KOPT-K1 (cell line): ENCODE measurements around the gene AADAT.

Experiments
- H3K27ac ChIP-seq: fragments of 200-600 bp; sonication (generic); 2 replicates; pipeline ENCODE4 v1.5.1; 2016; ENCODE audit warnings: antibody characterized with exemption, mild to moderate bottlenecking, low read depth, low read length; ENCODE audit not compliant: poor library complexity, severe bottlenecking
- H3K36me3 ChIP-seq: fragments of 200-600 bp; sonication (generic); 2 replicates; pipeline ENCODE4 v1.5.1; 2017; ENCODE audit warnings: antibody characterized with exemption, mild to moderate bottlenecking, low read length, moderate library complexity; ENCODE audit not compliant: insufficient read depth
- H3K9me3 ChIP-seq: fragments of 200-600 bp; sonication (generic); 2 replicates; pipeline ENCODE4 v1.5.1; 2017; ENCODE audit warnings: antibody characterized with exemption, low read length, mild to moderate bottlenecking; ENCODE audit not compliant: insufficient read depth, poor library complexity, severe bottlenecking

Gene AADAT

GRCh38 chr4:170027181-170027829, 62.5 kb downstream of the AADAT start:
- H3K9me3 ChIP-seq: peaks cover 9% of the 10 kb centered on the region
- H3K36me3 ChIP-seq: no peaks in the 10 kb centered on the region
- no peak overlapping the region for H3K27ac ChIP-seq

GRCh38 chr4:170026253-170027021, 63.3 kb downstream of the AADAT start, which contains the start of gene MFAP3L:
TSS of gene MFAP3L (minus strand) at chr4:170026395. CDS start at chr4:170005877, 20,518 bp downstream.
- peaks cover 9% of the 10 kb centered on the region for H3K9me3 ChIP-seq
- H3K27ac ChIP-seq: no peak within 1 kb of the TSS
- H3K36me3 ChIP-seq: no peaks in the 10 kb centered on the region

- Histone ChIP-seq H3K27ac (no peak overlapping the region), H3K36me3 (no peaks in the 10 kb centered on the region)
Measured at GRCh38 chr4:170025523-170026252, 64.1 kb downstream of the AADAT start.

GRCh38 chr4:170022211-170022610, 67.5 kb downstream of the AADAT start:
- Histone ChIP-seq H3K27ac (no peak overlapping the region), H3K9me3 (no peaks in the 10 kb centered on the region), H3K36me3 (no peaks in the 10 kb centered on the region)

More at GRCh38 chr4:170025523-170026252, 64.1 kb downstream of the AADAT start:
- peaks cover 9% of the 10 kb centered on the region for H3K9me3 ChIP-seq

GRCh38 chr4:170017252-170017651, 72.5 kb downstream of the AADAT start:
- Histone ChIP-seq H3K27ac (no peak overlapping the region), H3K36me3 (no peaks in the 10 kb centered on the region), H3K9me3 (no peaks in the 10 kb centered on the region)

GRCh38 chr4:170015285-170015684, 74.5 kb downstream of the AADAT start:
- no peaks in the 10 kb centered on the region for H3K36me3 ChIP-seq
- no peak overlapping the region for H3K27ac ChIP-seq

GRCh38 chr4:170014359-170015011, 75.3 kb downstream of the AADAT start:
- Histone ChIP-seq H3K27ac (no peak overlapping the region), H3K36me3 (no peaks in the 10 kb centered on the region), H3K9me3 (no peaks in the 10 kb centered on the region)

More at GRCh38 chr4:170015285-170015684, 74.5 kb downstream of the AADAT start:
- no peaks in the 10 kb centered on the region for H3K9me3 ChIP-seq

GRCh38 chr4:170012629-170012958, 77.2 kb downstream of the AADAT start:
- Histone ChIP-seq H3K27ac (no peak overlapping the region), H3K9me3 (no peaks in the 10 kb centered on the region), H3K36me3 (no peaks in the 10 kb centered on the region)

- H3K27ac ChIP-seq: no peak overlapping the region
- H3K9me3 ChIP-seq: no peaks in the 10 kb centered on the region
- H3K36me3 ChIP-seq: no peaks in the 10 kb centered on the region
Measured at GRCh38 chr4:170011921-170012628, 77.7 kb downstream of the AADAT start.
